Small intestine (tissue), 7 donors: ENCODE measurements around the gene QRICH1. TPM values are rescaled to one million over a fixed set of nuclear protein-coding genes. Genes with fewer than 3 reads are reported as not detected.

Experiments used
- DNase-seq, 2 donors: peaks; one replicate each; pipeline versions ENCODE4 v3.0.0 to v3.0.0-alpha.2; 2013
- FAIRE-seq: peaks from 2 replicates; lab custom pipeline; 2012; peaks lifted over from hg19 to GRCh38; lab: Jason Lieb, UNC
- H3K27ac ChIP-seq, 3 donors: one replicate each; pipeline ENCODE4 v1.5.1; 2013; ENCODE audit warnings: low read length in 2 of 3, mild to moderate bottlenecking in 2 of 3, control low read depth in 1 of 3, inconsistent platforms in 1 of 3, low read depth in 1 of 3, moderate library complexity in 1 of 3
- H3K27me3 ChIP-seq, 3 donors: one replicate each; pipeline ENCODE4 v1.6.1; 2013; ENCODE audit warnings: low read length in 3 of 3, inconsistent platforms in 1 of 3; ENCODE audit not compliant: control insufficient read depth in 3 of 3, insufficient read depth in 3 of 3
- H3K36me3 ChIP-seq, 3 donors: one replicate each; pipeline ENCODE4 v1.6.1; 2013; ENCODE audit warnings: low read length in 3 of 3, inconsistent platforms in 1 of 3, low read depth in 1 of 3, mild to moderate bottlenecking in 1 of 3, moderate library complexity in 1 of 3; ENCODE audit not compliant: control insufficient read depth in 3 of 3, insufficient read depth in 2 of 3
- H3K4me1 ChIP-seq, 3 donors: one replicate each; pipeline ENCODE4 v1.6.1; 2013; ENCODE audit warnings: low read length in 2 of 3, inconsistent platforms in 1 of 3, low read depth in 1 of 3, mild to moderate bottlenecking in 1 of 3, moderate library complexity in 1 of 3; ENCODE audit not compliant: control insufficient read depth in 3 of 3, insufficient read depth in 2 of 3
- H3K4me3 ChIP-seq, 3 donors: one replicate each; pipeline ENCODE4 v1.5.1; 2013; ENCODE audit warnings: low read length in 3 of 3, control low read depth in 1 of 3, inconsistent platforms in 1 of 3, low read depth in 1 of 3, mild to moderate bottlenecking in 1 of 3, moderate library complexity in 1 of 3
- H3K9me3 ChIP-seq, 2 donors: one replicate each; pipeline ENCODE4 v1.6.1; 2013; ENCODE audit warnings: low read depth in 1 of 2, low read length in 1 of 2; ENCODE audit not compliant: control insufficient read depth in 2 of 2, insufficient read depth in 1 of 2
- WGBS, 3 donors: extraction: QIAGEN DNeasy Blood & Tissue Kit; methylation state at CpG; one replicate each; pipeline ENCODE4 v1.1.7; 2013; 5-methylcytosine and 5-hydroxymethylcytosine counted together
- polyA plus RNA-seq, 4 donors: library from polyadenylated mRNA; stranded (reverse) in 3 of 4; unstranded in 1 of 4; fragments of 200-250 nt in 3 of 4; fragments of 120-200 nt in 1 of 4; gene quantifications; one replicate each; pipeline versions ENCODE4 v1.2.1 to v1.2.3, GENCODE V29; 2013
- donor health status: healthy with polysubstance abuse.
- donor health status: control.
- donor health status: control.
- donor health status: Bipolar disorder and iron deficiency.
- donor health status: healthy.

Gene QRICH1
- polyA plus RNA-seq, 4 donors, result 27.9 to 57.8 (median 38.8) TPM

DNA sequence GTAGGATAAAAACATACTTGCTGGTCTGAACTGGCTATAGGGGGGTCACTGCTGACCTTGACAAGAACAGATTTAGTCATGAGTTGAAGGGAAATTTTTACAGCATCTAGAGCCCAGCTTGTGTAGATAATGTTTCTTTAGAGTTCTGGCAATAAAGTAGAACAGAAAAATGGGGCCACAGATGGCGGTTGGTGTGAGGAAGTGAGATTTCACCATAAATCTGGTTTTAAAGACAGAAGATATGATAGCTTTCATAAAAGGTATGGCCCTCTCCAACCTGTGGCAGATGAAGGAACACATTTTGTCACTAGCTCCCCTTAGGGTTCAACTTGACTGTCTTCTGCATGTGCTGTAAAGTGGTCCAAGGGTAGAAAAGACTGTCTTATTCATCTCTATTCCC is 40.3 kb downstream of the QRICH1 start:
- DNase-seq, result no peak
- H3K27me3 ChIP-seq, result no peaks in the 10 kb centered on the region
- no peaks in the 10 kb centered on the region for H3K9me3 ChIP-seq
- WGBS, 3 donors, result 85 to 96% (median 95%) methylated on average over 1 of the region's 1 CpG
- no peak overlapping the region for H3K27ac ChIP-seq
- no peak for FAIRE-seq
- peaks cover 12 to 57% (median 31%) of the 10 kb centered on the region in 3 donors for H3K36me3 ChIP-seq
- no peaks in the 10 kb centered on the region for H3K4me1 ChIP-seq
- H3K4me3 ChIP-seq, result no peak overlapping the region

DNA sequence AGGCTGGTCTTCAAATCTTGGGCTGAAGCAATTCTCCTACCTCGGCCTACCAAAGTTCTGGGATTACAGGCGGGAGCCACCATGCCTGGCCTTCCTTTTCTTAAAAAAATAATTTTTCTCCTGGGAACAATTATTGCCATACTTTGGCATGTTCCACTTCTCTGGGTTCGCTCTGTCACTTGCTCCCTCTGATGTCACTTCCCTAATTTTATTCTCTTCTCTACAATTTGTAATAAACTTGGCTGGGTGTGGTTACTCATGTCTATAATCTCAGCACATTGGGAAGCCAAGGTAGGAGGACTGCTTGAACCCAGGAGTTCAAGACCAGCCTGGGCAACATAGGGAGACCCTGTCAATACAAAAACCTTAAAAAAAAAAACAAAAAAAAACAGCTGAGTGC is 58.6 kb downstream of the QRICH1 start:
- Histone ChIP-seq H3K36me3 (peaks cover 0 to 80% (median 25%) of the 10 kb centered on the region in 3 donors), H3K4me1 (no peaks in the 10 kb centered on the region), H3K27ac (no peak overlapping the region), H3K4me3 (no peak overlapping the region), H3K27me3 (no peaks in the 10 kb centered on the region), H3K9me3 (no peaks in the 10 kb centered on the region)
- DNase-seq (no peak), FAIRE-seq (no peak)
- WGBS, 3 donors, result 91 to 98% (median 93%) methylated on average over 3 of the region's 3 CpGs

DNA sequence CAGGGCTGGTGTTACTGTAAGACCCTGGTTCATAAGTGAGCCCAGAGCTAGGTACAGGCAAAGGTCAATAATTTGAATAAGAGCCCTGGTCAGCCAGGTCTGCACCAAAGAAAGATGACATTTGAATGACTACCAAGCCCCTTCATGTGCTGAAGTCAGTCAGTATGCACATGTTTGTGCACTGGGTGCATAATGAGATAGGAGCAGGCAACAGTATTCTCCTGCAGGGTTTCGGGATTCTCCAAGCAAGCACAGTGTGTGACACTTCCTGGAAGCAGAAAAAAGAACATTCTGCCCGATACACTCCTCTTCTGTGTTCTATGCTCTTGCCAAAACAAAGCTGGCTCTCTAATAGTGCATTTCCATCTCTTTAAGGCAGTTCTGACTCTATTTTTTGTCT is 59.2 kb downstream of the QRICH1 start:
- DNase-seq, result no peak
- no peak overlapping the region for H3K27ac ChIP-seq
- 90 to 100% (median 97%) methylated on average over 2 of the region's 2 CpGs for WGBS, 3 donors
- no peak for FAIRE-seq
- no peak overlapping the region for H3K4me3 ChIP-seq
- H3K9me3 ChIP-seq, result no peaks in the 10 kb centered on the region
- H3K4me1 ChIP-seq, result no peaks in the 10 kb centered on the region
- no peaks in the 10 kb centered on the region for H3K27me3 ChIP-seq
- H3K36me3 ChIP-seq, result peaks cover 0 to 80% (median 22%) of the 10 kb centered on the region in 3 donors

DNA sequence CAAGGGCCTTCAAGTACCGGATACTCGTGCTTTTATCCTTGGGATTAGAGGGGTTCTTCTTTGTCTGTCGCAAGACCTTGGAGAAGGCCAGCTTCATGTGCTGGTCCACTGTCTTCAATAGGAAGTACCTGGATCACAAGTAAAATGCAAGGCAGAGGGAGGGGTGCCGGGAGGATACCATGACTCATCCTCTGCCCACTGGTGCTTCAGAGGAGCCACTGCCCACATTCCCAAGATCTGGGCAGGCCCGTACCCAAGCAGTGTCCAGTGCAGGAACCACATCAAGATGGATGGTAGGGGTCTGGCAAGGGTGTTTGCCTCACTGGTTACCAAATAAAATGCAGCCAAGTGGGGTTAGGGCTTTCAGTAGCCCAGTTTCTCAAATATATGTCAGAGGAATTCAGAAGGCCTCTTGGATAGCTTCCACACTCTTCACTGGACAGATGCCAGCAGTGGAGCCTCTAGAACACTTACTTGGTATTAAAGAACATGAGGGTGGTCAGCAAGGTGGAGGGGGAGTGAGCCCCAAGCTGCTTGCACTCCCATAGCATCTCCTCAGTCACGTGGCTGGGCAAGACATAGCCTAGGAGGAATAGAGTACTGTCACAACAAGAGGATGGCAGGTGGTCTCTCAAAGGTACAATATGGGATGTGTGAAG is 61.1 kb downstream of the QRICH1 start:
- FAIRE-seq (no peak), DNase-seq (no peak)
- Histone ChIP-seq H3K9me3 (no peaks in the 10 kb centered on the region), H3K27ac (no peak overlapping the region), H3K4me3 (no peak overlapping the region), H3K4me1 (peaks cover 4 to 10% (median 7%) of the 10 kb centered on the region in 3 donors), H3K27me3 (no peaks in the 10 kb centered on the region), H3K36me3 (peaks cover 0 to 67% (median 21%) of the 10 kb centered on the region in 3 donors)
- WGBS, 3 donors, result 91 to 94% (median 93%) methylated on average over 6 of the region's 6 CpGs

DNA sequence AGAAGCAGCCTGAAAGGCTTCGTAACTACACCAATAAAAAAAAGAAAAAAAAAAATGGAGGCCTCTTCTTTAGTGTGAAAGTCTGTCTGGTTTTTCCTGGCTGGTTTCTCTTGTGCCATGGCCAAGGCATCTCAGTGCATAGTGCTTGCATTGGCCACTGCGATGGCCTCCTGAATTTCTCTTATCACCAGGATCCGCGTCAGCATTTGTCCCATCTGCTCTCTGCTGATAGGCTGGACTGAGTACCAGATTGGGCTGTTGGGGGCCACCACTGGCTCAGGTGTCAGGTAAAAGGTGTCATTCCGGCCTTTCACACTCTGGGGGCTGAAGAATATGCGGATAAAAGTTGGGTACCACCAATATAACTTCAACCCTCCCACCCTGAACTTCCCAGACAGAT is 63.5 kb downstream of the QRICH1 start:
- DNase-seq, result no peak
- Histone ChIP-seq H3K27me3 (no peaks in the 10 kb centered on the region), H3K4me1 (peaks cover 4 to 15% (median 7%) of the 10 kb centered on the region in 3 donors), H3K27ac (no peak overlapping the region), H3K9me3 (no peaks in the 10 kb centered on the region), H3K4me3 (no peak overlapping the region), H3K36me3 (peaks cover 0 to 74% (median 22%) of the 10 kb centered on the region in 3 donors)
- 84 to 90% (median 85%) methylated on average over 6 of the region's 6 CpGs for WGBS, 3 donors
- FAIRE-seq, result no peak

DNA sequence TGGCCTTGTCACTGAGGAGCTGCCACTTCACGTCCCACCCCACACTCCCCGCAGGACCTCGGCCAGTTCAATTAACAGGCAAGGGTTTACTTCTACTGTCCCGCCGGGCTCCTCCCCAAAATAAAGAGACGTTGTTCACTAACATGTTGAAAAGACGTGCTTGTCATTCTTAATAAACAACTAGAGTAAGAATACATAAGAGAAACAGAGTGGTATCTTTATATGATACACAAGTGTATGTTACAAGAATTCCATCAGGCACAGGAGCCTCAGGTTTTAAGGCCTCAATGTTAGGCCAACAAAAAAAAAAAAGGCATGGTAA is 64.3 kb downstream of the QRICH1 start:
- H3K27ac ChIP-seq, result peak overlapping the region; percentile 27 to 93 (median 86)
- FAIRE-seq, result no peak
- peaks cover 4 to 15% (median 7%) of the 10 kb centered on the region in 3 donors for H3K4me1 ChIP-seq
- 1 to 2% (median 2%) methylated on average over 7 of the region's 7 CpGs for WGBS, 3 donors
- no peaks in the 10 kb centered on the region for H3K27me3 ChIP-seq
- no peak for DNase-seq
- no peaks in the 10 kb centered on the region for H3K9me3 ChIP-seq
- peak overlapping the region in 1 of 3 donors; percentile 90 for H3K4me3 ChIP-seq
- H3K36me3 ChIP-seq, result peaks cover 0 to 74% (median 28%) of the 10 kb centered on the region in 3 donors

DNA sequence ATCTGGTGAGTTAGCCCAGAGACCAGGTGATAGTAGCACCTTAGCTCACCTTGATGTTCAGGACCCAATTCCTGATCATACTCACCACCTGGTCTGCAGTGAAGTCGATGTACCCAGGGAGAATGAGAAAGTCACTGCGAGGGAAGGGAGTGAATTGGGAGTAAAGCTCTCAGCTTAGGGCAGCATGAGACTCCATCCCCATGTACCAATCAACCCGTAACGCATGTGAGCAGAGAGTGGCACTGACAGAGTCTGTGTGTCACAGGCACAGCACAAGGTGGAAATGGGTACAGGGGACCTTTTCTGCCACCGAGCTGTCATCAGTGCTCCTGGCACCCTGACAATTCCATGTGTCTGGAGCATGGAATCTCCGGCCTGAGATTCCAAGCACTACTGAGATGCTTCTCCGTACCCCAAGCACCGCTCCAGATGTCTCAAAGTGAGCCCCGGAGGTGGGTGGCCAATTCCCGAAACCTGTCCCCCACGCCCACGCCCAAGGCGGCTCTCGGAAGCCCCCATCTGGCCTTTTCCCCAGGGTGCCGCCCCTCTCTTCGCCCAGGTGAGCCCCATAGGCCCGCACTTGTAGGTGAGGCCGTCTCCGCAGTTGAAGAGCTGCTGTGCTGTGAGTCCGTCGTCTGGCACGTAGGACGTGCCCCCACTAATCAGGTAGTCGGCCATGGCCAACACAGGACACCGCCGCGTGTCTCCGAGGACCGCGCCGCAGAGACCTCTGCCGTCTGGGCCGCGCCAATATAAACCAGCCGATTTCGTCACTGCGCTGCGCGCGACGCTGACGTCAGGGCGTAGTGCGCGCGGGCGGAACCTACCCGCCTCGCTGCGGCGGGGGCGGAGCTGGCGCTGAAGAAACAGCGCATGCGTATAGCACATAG is 65.0 kb downstream of the QRICH1 start, which contains the start of gene IMPDH2:
TSS of gene IMPDH2 (minus strand) at position 726 of the 890 bp plus-strand sequence. CDS start at position 678, 48 bp downstream.
- peaks cover 4 to 15% (median 7%) of the 10 kb centered on the region in 3 donors for H3K4me1 ChIP-seq
- WGBS, 3 donors, result 0 to 1% (median 1%) methylated on average over 54 to 55 of the region's 55 CpGs
- DNase-seq, result peak; percentile 92 to 98
- FAIRE-seq, result no peak
- peaks cover 0 to 74% (median 30%) of the 10 kb centered on the region in 3 donors for H3K36me3 ChIP-seq
- no peaks in the 10 kb centered on the region for H3K9me3 ChIP-seq
- peak within 1 kb of the TSS; percentile 74 to 93 (median 86) for H3K27ac ChIP-seq
- H3K4me3 ChIP-seq, result peak within 1 kb of the TSS; percentile 41 to 90 (median 59)
- no peaks in the 10 kb centered on the region for H3K27me3 ChIP-seq

DNA sequence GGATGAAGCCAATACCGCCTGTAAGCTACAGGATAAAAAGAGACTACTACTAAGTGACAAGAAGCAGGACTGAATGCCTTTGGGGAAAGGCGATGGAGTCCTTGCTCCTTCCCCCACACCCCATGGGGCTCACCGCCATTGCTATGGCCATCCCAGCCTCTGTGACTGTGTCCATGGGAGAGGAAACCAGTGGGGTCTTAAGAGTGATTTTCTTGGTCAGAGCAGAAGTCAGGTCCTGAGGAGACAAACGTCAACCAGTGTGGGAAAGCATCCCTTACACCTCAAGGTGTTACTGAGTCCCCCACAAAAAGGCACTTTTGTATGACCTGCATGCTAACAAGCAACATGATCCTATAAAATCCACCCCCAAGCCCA is 65.6 kb downstream of the QRICH1 start:
- FAIRE-seq, result no peak
- peaks cover 4 to 16% (median 7%) of the 10 kb centered on the region in 3 donors for H3K4me1 ChIP-seq
- 47 to 72% (median 57%) methylated on average over 4 of the region's 4 CpGs for WGBS, 3 donors

More for the DNA sequence above, 65.6 kb downstream of the QRICH1 start:
- H3K36me3 ChIP-seq, result peaks cover 0 to 75% (median 28%) of the 10 kb centered on the region in 3 donors
- DNase-seq, result no peak
- H3K27ac ChIP-seq, result peak overlapping the region in 1 of 3 donors; percentile 93
- H3K9me3 ChIP-seq, result no peaks in the 10 kb centered on the region
- peak overlapping the region in 1 of 3 donors; percentile 90 for H3K4me3 ChIP-seq
- H3K27me3 ChIP-seq, result no peaks in the 10 kb centered on the region
